ENCODE results near the gene RSPRY1. TPM values are rescaled to one million over a fixed set of nuclear protein-coding genes. Genes with fewer than 3 reads are reported as not detected.

Gene RSPRY1
- total RNA-seq, 4 donors from 2014 or later: 20.4 to 28.5 (median 24.6) TPM

GRCh38 chr16:57190136-57190535 is 4.0 kb downstream of the RSPRY1 start:
- no peaks in the 10 kb centered on the region for H3K27me3 ChIP-seq
- no peak for TF ChIP-seq POLR2A (IDR thresholded peaks at IDR 0.05)
- TF ChIP-seq CTCF (IDR thresholded peaks at IDR 0.05): no peak
- TF ChIP-seq EP300 (IDR thresholded peaks at IDR 0.05): no peak
- 91 to 100% methylated on average over 2 of the region's 2 CpGs for WGBS, 2 donors
- no peak overlapping the region for H3K4me3 ChIP-seq
- H3K36me3 ChIP-seq: no peaks in the 10 kb centered on the region
- peaks cover 0 to 79% (median 29%) of the 10 kb centered on the region in 4 donors for H3K4me1 ChIP-seq
- no peak for DNase-seq (ENCODE audit: low spot score in 2 of 2)
- H3K27ac ChIP-seq: no peak overlapping the region
- H3K9me3 ChIP-seq: no peaks in the 10 kb centered on the region

DNA sequence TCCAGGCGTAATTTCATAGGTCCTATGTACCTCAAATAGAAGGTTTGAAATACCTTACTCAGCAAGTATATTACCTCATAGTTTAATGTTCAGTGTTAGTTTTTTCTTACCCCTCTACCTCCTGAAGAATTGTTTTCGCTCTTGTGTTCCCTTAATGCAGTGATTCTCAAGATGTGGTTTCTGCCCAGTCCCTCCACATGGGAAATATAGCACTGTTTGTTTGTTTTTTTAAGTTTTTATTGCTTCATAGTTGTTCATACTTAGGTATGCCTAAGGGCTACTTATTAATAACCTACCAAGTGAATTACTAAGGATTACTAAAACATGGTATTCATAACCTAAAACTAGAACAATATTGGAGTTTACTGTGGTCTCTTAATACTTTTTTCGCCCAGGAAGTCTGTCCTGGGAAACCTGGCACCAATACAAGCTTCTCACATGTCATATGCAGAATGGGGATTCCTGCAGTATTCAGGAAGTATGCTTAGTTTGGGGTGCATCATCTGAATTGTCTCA is 5.0 kb downstream of the RSPRY1 start:
- H3K27me3 ChIP-seq: no peaks in the 10 kb centered on the region
- peaks cover 0 to 82% (median 30%) of the 10 kb centered on the region in 4 donors for H3K4me1 ChIP-seq
- H3K27ac ChIP-seq: peak overlapping the region in 2 of 4 donors; percentile 29 to 41
- 57 to 66% methylated on average over 3 of the region's 3 CpGs for WGBS, 2 donors
- TF ChIP-seq POLR2A (IDR thresholded peaks at IDR 0.05): no peak
- no peak for TF ChIP-seq CTCF (IDR thresholded peaks at IDR 0.05)
- TF ChIP-seq EP300 (IDR thresholded peaks at IDR 0.05): no peak
- DNase-seq (ENCODE audit: low spot score in 2 of 2): no peak
- no peaks in the 10 kb centered on the region for H3K9me3 ChIP-seq
- H3K4me3 ChIP-seq: no peak overlapping the region
- H3K36me3 ChIP-seq: no peaks in the 10 kb centered on the region

DNA sequence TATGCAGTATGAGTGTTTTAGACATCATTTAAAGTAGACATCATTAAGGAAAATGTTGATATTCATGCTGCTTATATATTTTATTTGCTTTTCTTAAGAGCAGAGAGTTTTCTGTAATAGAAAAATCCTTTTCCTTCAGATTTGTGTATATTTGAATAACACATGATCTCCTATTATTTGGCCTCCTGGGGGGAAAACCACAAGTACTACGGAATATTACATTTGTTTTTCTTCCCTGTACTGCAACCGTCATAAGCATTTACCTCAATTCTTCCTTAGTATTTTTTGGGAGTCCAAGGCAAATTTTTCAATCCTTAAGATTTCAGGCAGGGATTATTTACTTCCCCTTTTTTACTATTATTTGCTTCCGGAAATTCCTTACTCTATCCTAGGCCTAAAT is 6.0 kb downstream of the RSPRY1 start:
- DNase-seq (ENCODE audit: low spot score in 2 of 2): no peak
- H3K4me1 ChIP-seq: peaks cover 0 to 88% (median 30%) of the 10 kb centered on the region in 4 donors
- TF ChIP-seq POLR2A (IDR thresholded peaks at IDR 0.05): no peak
- no peak for TF ChIP-seq CTCF (IDR thresholded peaks at IDR 0.05)
- no peak for TF ChIP-seq EP300 (IDR thresholded peaks at IDR 0.05)
- no peak overlapping the region for H3K4me3 ChIP-seq
- no peaks in the 10 kb centered on the region for H3K9me3 ChIP-seq
- H3K36me3 ChIP-seq: no peaks in the 10 kb centered on the region
- H3K27ac ChIP-seq: no peak overlapping the region
- 71 to 73% methylated on average over 3 of the region's 3 CpGs for WGBS, 2 donors
- H3K27me3 ChIP-seq: no peaks in the 10 kb centered on the region

DNA sequence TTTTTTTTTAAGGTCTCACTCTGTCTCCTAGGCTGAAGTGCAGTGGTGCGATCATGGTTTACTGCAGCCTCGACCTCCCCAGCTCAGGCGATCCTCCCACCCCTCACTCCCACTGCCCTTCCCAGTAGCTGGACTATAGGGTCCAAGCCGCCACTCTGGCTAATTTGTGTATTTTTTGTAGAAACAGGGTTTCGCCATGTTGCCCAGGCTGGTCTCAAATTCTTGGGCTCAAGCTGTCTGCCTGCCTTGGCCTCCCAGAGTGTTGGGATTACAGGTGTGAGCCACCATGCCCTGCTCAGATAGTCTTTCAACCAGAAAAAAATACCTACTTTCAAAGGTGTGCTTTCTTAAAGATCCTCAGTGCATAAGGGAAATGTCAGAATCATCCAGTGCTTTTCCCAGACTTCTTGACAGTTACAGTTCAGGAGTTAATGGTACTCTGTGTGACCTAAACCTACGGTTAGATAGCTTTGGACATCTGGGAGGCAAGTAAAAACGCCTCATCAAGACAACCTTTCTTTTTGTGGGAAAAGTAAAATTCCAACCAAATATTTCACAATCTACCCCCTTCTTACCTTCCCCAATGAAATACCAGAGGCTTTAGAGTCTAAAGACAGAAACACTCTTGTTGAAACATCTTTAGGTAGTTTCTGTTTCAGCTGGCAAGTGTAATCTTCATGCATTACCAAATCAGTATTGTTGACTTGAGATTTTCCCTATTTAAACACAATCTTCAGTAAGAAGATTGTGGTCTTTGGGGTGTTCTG is 6.8 kb downstream of the RSPRY1 start:
- H3K4me3 ChIP-seq: no peak overlapping the region
- TF ChIP-seq CTCF (IDR thresholded peaks at IDR 0.05) (no peak), EP300 (IDR thresholded peaks at IDR 0.05) (no peak), POLR2A (IDR thresholded peaks at IDR 0.05) (no peak)
- H3K4me1 ChIP-seq: peaks cover 0 to 80% (median 23%) of the 10 kb centered on the region in 4 donors
- H3K36me3 ChIP-seq: no peaks in the 10 kb centered on the region
- H3K27me3 ChIP-seq: no peaks in the 10 kb centered on the region
- no peaks in the 10 kb centered on the region for H3K9me3 ChIP-seq
- H3K27ac ChIP-seq: peak overlapping the region in 1 of 4 donors; percentile 21
- WGBS, 2 donors: 73% methylated on average over 7 of the region's 7 CpGs
- DNase-seq (ENCODE audit: low spot score in 2 of 2): no peak

DNA sequence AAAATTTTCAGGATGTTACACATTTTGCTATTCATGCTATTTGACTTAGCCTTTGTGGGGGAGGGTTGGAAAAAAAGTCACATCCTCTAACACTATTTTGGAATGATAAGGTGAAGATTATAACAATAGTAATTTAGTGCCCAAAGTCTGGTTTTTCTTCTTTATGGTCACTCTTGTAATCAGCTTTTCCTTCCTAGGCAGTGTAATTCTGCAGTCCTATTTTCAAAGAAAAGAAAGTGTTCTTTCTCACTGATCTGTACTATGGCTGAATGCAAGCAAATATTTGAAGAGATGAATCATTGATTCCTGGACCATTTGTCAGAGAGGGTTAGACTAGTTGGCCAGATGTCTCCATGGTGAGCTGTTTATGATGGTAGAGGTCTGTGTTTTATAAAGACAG is 8.4 kb downstream of the RSPRY1 start:
- H3K27ac ChIP-seq: peak overlapping the region in 1 of 4 donors; percentile 53
- no peak for DNase-seq (ENCODE audit: low spot score in 2 of 2)
- H3K4me1 ChIP-seq: peaks cover 0 to 65% (median 23%) of the 10 kb centered on the region in 4 donors
- TF ChIP-seq POLR2A (IDR thresholded peaks at IDR 0.05) (no peak), EP300 (IDR thresholded peaks at IDR 0.05) (no peak), CTCF (IDR thresholded peaks at IDR 0.05) (no peak)
- H3K9me3 ChIP-seq: no peaks in the 10 kb centered on the region
- no peaks in the 10 kb centered on the region for H3K36me3 ChIP-seq
- no peaks in the 10 kb centered on the region for H3K27me3 ChIP-seq
- no peak overlapping the region for H3K4me3 ChIP-seq

Data from tibial nerve (tissue), 4 donors.